Coronary artery (tissue), 2 donors: ENCODE data around the gene COX20.

Source experiments
- DNase-seq: peaks from one replicate; pipeline ENCODE4 v3.0.0-alpha.2; 2017; ENCODE audit warnings: low spot score
- H3K27ac ChIP-seq, 2 donors: fragments of 200-600 bp; sonication (generic); one replicate each; pipeline ENCODE4 v1.5.1; 2016 to 2019
- H3K4me3 ChIP-seq: fragments of 200-600 bp; sonication (generic); 2 replicates; pipeline ENCODE4 v1.5.1; 2016; ENCODE audit warnings: mild to moderate bottlenecking, moderate library complexity
- TF ChIP-seq, protein P1 (sequence below): fragments of 200-600 bp; sonication (generic); IDR thresholded peaks from one replicate; pipeline ENCODE4 v1.5.1; 2019; ENCODE audit warnings: antibody characterized with exemption

Gene COX20

DNA sequence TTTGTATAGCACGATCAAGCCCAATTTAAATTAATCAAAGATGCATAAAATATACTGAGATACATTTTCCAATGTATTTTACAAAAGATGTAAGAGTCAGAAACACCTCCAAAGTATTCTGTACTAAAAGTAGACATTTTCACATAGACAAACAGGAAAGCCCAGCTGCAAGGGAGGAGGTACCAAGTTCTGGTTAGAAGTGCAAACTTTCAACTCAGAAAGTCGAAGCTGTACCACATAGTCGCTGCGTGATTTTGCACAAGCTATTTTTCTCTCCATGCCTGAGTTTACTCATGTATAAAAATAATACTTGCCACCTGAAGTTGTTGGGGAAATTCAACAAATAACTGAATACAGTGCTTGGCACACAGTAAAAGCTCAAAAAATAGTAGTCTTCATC, 34.5 kb downstream of the COX20 start:
- TF ChIP-seq, protein P1, sequence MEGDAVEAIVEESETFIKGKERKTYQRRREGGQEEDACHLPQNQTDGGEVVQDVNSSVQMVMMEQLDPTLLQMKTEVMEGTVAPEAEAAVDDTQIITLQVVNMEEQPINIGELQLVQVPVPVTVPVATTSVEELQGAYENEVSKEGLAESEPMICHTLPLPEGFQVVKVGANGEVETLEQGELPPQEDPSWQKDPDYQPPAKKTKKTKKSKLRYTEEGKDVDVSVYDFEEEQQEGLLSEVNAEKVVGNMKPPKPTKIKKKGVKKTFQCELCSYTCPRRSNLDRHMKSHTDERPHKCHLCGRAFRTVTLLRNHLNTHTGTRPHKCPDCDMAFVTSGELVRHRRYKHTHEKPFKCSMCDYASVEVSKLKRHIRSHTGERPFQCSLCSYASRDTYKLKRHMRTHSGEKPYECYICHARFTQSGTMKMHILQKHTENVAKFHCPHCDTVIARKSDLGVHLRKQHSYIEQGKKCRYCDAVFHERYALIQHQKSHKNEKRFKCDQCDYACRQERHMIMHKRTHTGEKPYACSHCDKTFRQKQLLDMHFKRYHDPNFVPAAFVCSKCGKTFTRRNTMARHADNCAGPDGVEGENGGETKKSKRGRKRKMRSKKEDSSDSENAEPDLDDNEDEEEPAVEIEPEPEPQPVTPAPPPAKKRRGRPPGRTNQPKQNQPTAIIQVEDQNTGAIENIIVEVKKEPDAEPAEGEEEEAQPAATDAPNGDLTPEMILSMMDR: no peak
- Histone ChIP-seq H3K4me3 (no peak overlapping the region), H3K27ac (no peak overlapping the region)
- no peak for DNase-seq

DNA sequence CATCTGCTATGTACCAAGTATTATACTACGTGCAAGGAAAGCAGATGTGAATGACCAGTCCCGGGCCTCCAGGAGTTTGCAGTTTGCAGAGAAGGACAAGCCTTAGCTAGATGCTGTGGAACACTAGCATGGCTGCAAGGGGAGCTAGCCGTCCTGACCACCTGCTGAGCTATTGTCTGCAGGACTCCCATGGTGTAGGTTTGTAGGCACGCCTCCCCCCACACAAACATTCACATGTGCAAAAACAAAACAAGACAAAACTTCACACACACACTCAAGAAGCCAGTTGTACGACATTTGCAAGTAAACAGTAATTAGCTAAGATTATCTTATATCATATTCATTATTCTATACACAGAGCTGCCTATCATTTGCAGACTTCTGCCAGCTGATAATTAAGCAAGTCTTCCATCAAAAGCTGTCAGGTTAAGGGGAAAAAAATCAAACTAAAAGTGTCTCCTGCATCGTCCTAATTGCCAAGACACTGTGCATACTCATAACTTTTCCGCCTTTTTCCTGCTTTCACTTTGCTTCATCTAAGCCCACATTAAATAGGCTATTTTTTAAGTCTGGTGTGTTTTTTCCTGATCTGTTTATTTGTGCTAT, 39.6 kb downstream of the COX20 start:
- no peak overlapping the region for H3K27ac ChIP-seq
- H3K4me3 ChIP-seq: no peak overlapping the region
- DNase-seq: no peak
- TF ChIP-seq, protein P1: no peak

DNA sequence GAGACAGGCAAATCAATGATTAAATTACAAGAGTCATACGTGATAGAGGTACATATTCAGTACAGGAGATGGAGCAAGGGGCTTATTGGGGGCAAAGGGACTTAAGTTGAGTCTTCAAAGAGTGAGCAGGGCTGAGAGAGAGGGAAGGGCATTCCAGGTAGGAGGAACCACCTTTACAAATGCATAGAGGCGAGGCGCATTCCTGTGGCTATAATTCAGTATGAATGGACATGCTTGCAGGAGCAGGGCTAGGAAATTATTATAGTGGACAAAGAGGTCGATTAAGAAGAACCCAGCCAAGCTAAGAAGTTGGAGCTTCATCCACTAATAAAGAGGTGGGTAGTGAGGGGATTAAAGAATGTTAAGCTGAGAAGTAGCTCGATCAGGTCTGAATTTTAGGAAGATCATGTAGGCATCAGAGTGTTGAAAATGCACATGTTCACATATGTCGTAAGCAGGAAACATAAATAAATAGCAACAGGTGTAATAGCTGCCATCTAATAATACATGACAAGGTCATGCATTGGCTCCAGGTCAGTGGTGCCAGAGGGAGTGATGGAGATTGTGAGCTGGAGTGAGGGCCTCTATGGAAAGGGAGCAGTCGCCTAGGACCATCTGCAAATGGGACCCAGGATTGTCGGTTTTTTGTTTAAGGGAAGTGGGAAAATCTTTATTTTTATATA, 40.9 kb downstream of the COX20 start:
- DNase-seq: no peak
- H3K4me3 ChIP-seq: no peak overlapping the region
- H3K27ac ChIP-seq: no peak overlapping the region
- TF ChIP-seq, protein P1: no peak

DNA sequence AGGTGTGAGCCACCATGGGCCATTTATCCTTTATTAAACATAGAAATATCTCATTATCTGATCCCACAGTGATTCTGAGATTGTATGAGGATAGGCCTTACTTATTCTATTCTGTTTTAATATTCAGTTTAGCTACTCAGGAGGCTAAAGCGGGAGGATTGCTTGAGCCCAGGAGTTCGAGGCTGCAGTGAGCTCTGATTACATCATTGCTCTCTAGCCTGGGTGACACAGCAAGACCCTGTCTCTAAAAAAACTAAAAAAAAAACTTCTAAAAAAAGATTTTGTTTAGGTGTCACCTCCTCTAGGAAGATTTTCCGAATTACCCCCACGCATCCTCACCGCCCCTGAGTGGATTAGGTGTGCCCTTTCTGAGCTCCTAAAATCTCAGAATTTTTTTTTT, 43.2 kb downstream of the COX20 start:
- TF ChIP-seq, protein P1: no peak

DNA sequence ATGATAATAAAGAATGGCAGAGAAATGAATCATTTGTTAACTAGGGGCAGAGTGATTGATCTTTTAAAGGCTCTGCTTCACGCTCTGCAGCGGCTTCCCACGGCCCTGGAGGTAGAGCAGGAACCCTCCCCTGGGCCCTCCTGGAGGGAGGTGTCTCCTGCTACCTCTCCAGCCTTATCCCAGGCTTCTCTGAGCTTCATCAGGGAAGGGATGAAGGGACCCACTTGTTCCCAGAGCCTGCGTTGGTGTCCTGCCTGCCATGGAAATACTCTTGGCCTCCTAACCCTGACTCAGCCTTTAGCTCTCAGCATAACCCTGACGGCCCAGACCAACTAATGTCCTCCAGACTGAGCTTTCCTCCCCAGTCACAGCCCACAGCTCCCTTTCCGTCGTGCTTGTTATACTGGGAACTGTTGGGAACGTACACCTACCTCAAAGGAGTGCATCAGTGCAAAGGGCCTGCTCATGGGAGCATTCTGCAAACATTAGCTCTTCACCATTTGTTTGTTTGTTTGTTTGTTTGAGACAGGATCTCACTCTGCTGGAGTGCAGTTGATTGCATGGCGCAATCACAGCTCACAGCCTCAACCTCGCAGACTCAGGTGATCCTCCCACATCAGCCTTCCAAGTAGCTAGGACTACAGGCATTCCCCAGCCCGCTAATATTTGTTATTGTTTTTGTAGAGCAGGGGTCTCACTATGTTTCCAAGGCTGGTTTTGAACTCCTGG, 46.3 kb downstream of the COX20 start:
- H3K4me3 ChIP-seq: no peak overlapping the region
- no peak overlapping the region for H3K27ac ChIP-seq
- DNase-seq: no peak
- TF ChIP-seq, protein P1: no peak

More for the DNA sequence above, 43.2 kb downstream of the COX20 start:
- no peak overlapping the region for H3K27ac ChIP-seq
- H3K4me3 ChIP-seq: no peak overlapping the region
- DNase-seq: no peak

DNA sequence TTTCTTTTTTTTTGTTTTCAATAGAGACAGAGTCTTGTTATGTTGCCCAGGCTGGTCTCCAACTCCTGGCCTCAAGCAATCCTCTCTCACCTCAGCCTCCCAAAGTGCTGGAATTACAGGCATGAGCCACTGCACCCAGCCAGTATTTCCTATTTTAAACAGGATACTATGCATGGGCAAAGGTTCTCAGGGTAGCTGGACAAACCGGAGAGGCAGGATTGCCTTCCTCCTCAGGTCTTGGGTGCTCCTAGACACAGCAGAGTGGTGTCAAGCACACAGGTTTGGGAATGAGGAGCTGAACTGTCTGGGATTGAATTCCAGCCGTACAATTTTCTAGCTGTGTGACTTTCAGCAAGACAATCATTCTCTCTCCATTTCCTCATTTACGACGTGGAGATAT, 51.8 kb downstream of the COX20 start:
- Histone ChIP-seq H3K4me3 (no peak overlapping the region), H3K27ac (no peak overlapping the region)
- no peak for DNase-seq
- TF ChIP-seq, protein P1: no peak
